Osteocyte (in vitro differentiated cells): ENCODE measurements around the gene ATP6AP1. TPM values are rescaled to one million over a fixed set of nuclear protein-coding genes. Genes with fewer than 3 reads are reported as not detected.

Source experiments
- DNase-seq: peaks from one replicate; pipeline ENCODE4 v3.0.0; 2021; ENCODE audit warnings: mixed read lengths; ENCODE audit not compliant: unreplicated experiment; ENCODE audit errors: extremely low spot score
- H3K27ac Mint-ChIP-seq: one replicate; pipeline ENCODE4 v1.8.0; 2021; ENCODE audit warnings: mild to moderate bottlenecking, mixed read lengths; ENCODE audit not compliant: unreplicated experiment
- H3K27me3 Mint-ChIP-seq: one replicate; pipeline ENCODE4 v1.8.0; 2021; ENCODE audit warnings: mixed read lengths; ENCODE audit not compliant: unreplicated experiment
- H3K36me3 Mint-ChIP-seq: one replicate; pipeline ENCODE4 v1.8.0; 2021; ENCODE audit warnings: mixed read lengths; ENCODE audit not compliant: unreplicated experiment
- H3K4me1 Mint-ChIP-seq: one replicate; pipeline ENCODE4 v1.8.0; 2021; ENCODE audit warnings: mixed read lengths; ENCODE audit not compliant: unreplicated experiment
- H3K4me3 Mint-ChIP-seq: one replicate; pipeline ENCODE4 v1.8.0; 2021; ENCODE audit warnings: mild to moderate bottlenecking, moderate library complexity, mixed read lengths; ENCODE audit not compliant: unreplicated experiment
- H3K9me3 Mint-ChIP-seq: one replicate; pipeline ENCODE4 v1.8.0; 2021; ENCODE audit warnings: mixed read lengths; ENCODE audit not compliant: unreplicated experiment
- total RNA-seq: library from RNA; stranded (reverse); gene quantifications from 2 replicates; pipeline ENCODE4 v1.2.1, GENCODE V29; 2021
- TF ChIP-seq, protein P1 (sequence below): fragments of 200-600 bp; sonication (generic); IDR thresholded peaks from 2 replicates; pipeline ENCODE4 v1.5.0; 2021; ENCODE audit warnings: antibody characterized with exemption, mild to moderate bottlenecking, moderate library complexity

Gene ATP6AP1
- total RNA-seq, 1 donor from 2014 or later = 144 TPM

DNA sequence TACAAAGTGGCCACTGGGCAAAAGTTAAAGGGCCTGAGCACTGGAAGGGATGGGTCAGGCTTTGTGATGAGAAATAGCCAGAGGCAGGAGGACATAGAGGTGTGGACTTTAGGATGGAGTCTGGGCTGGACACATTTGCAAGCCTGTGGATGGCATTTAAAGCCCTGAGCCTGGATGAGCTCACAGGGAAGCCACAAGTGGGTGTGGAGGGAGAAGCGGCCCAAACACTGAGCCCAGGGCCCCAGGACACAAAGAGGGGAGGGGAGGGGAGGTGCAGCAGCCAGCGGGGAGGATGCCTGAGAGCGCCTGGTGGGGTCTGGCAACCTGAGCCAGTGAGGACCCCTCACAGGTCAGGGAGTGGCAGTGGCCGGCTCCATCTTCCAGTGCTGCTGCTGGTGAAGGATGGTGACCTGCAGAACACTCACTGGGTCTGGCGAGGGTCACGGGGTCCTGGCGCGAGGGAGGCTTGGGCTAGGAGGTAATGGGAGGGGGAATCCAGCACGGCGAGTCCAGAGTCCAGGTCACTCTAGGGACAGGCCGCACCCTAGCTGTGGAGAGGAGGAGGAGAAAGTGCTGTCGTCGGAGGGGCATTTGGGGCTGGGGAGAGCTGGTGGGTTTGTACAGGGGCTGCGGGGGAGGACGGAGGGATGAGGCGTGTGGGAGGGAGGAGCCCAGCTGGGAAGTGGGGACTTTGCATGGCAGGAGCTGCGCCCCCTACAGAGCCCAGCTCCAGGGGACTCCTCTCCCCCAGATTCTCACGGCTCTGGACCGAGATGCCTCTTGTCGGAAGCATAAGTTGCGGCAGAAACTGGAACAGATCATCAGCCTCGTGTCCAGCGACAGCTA is 43.6 kb downstream of the ATP6AP1 start:
- Mint-ChIP-seq H3K4me3 (no peak overlapping the region), H3K27me3 (no peaks in the 10 kb centered on the region), H3K4me1 (no peaks in the 10 kb centered on the region), H3K27ac (no peak overlapping the region), H3K36me3 (peaks cover 14% of the 10 kb centered on the region), H3K9me3 (no peaks in the 10 kb centered on the region)
- no peak for DNase-seq
- TF ChIP-seq, protein P1, sequence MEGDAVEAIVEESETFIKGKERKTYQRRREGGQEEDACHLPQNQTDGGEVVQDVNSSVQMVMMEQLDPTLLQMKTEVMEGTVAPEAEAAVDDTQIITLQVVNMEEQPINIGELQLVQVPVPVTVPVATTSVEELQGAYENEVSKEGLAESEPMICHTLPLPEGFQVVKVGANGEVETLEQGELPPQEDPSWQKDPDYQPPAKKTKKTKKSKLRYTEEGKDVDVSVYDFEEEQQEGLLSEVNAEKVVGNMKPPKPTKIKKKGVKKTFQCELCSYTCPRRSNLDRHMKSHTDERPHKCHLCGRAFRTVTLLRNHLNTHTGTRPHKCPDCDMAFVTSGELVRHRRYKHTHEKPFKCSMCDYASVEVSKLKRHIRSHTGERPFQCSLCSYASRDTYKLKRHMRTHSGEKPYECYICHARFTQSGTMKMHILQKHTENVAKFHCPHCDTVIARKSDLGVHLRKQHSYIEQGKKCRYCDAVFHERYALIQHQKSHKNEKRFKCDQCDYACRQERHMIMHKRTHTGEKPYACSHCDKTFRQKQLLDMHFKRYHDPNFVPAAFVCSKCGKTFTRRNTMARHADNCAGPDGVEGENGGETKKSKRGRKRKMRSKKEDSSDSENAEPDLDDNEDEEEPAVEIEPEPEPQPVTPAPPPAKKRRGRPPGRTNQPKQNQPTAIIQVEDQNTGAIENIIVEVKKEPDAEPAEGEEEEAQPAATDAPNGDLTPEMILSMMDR = no peak

DNA sequence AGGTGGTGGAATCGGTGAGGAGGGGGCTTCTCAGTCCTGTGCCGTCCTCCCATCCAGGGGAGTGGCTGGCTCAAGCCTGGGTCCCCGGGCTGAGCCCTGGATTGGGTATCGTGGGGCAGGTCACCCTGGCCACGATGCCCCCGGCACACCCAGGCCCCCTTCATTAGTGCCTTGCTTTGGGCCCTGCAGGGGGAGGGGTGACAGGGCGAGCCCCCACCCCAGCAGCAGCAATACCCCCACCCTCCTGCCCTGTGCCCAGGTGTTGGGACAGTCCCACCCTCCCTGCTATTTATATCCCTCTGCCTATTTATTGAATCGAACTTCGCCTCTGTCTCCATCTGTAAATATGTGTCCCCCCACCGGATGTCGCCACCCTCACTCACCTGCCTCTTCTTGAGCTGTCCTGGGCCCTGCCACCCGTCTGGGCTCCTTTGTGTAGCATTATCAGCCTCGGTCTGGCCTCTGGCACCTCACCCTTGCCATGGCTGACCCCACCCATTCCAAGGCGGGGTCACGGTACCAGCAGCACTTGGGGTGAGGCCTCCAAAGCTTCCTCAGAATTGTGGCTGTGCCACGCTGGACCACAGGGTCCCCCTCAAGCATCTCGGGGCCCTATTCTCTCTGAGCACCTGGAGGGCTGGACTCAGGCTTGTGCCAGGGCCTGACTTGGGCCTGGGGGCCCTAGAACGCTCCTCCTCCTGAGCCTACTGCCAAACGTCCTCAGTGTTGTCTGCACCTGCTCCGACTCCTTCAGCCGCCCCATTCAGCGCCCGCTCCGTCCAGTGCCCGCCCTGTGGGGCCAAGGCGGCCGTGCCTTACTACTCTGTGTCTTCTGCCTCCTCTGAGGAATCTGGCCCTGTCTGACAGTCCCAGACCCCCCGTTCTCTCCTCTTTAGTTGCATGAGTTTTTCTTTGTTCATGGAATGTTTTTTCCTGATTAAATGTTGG is 44.5 kb downstream of the ATP6AP1 start:
- no peaks in the 10 kb centered on the region for H3K9me3 Mint-ChIP-seq
- DNase-seq = no peak
- H3K36me3 Mint-ChIP-seq = peaks cover 14% of the 10 kb centered on the region
- H3K27ac Mint-ChIP-seq = no peak overlapping the region
- peaks cover under 1% of the 10 kb centered on the region for H3K4me1 Mint-ChIP-seq
- TF ChIP-seq, protein P1 = no peak
- no peaks in the 10 kb centered on the region for H3K27me3 Mint-ChIP-seq
- no peak overlapping the region for H3K4me3 Mint-ChIP-seq

DNA sequence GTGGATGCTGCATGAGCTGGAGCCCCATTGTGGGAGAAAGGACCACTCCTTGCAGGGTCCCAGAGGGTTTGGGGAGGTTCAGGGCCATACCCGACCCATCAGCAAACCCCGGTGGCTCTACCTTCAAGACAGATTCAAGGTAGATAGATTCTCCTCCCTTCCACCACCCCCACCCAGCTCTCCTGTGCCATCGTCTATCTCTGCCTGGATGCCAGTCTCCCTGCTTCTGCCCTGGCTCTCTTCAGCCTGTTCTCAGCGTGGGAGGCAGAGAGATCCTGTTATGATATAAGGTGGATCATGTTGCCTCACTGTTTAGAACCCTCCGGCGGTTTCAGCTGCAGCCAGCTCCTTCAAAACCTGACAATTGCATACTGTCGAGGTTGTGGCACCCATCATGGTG is 45.2 kb downstream of the ATP6AP1 start:
- peaks cover 14% of the 10 kb centered on the region for H3K36me3 Mint-ChIP-seq
- no peak overlapping the region for H3K4me3 Mint-ChIP-seq
- H3K4me1 Mint-ChIP-seq = peaks cover 2% of the 10 kb centered on the region
- H3K27me3 Mint-ChIP-seq = no peaks in the 10 kb centered on the region
- TF ChIP-seq, protein P1 = no peak
- H3K9me3 Mint-ChIP-seq = no peaks in the 10 kb centered on the region
- H3K27ac Mint-ChIP-seq = no peak overlapping the region
- DNase-seq = no peak

DNA sequence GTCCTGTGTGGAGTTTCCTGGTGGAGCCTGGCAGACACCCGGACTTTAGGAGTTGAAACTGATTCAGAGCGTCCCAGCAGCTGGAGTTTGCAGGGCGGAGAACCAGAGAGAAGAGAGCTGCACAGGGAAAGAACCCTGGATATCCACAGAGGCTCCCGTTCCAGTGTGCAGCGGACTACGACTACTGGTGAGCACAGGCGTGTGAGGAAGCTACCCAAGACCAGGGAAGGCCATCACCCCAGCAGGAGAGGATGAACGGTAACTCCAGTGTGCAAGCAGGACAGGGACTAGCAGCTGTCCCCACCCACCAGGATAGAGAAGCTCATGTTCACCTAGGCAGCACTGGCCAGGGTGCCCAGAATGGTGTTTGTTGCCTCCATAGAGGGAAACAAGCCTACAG is 48.3 kb downstream of the ATP6AP1 start:
- peaks cover 6% of the 10 kb centered on the region for H3K36me3 Mint-ChIP-seq
- no peaks in the 10 kb centered on the region for H3K27me3 Mint-ChIP-seq
- DNase-seq = no peak
- H3K9me3 Mint-ChIP-seq = no peaks in the 10 kb centered on the region
- peaks cover 2% of the 10 kb centered on the region for H3K4me1 Mint-ChIP-seq
- H3K27ac Mint-ChIP-seq = no peak overlapping the region
- TF ChIP-seq, protein P1 = no peak
- no peak overlapping the region for H3K4me3 Mint-ChIP-seq
